Activated CD8-positive, alpha-beta memory T cell treated with anti-CD3 and anti-CD28 coated beads, Interleukin-2, amount 10 ng/mL, durations not matched to agents 7 days and 5 days (primary cell): Measurements from ENCODE around the gene GREB1L. TPM values are rescaled to one million over a fixed set of nuclear protein-coding genes. Genes with fewer than 3 reads are reported as not detected.

Experiments used
- ATAC-seq: fragments of 150-1000 bp; cut with Tn5 transposase; one replicate; pipeline ENCODE4 v1.10.0; 2021; ENCODE audit warnings: moderate library complexity
- CTCF ChIA-PET: fragments of 350-600 bp; sonication (Branson Sonifier 250); formaldehyde crosslinking; loops from one replicate; lab custom pipeline; 2021; ENCODE audit warnings: antibody characterized with exemption; lab: Charles Lee
- DNase-seq: peaks from one replicate; pipeline ENCODE4 v3.0.0-alpha.2; 2020
- H3K27ac Mint-ChIP-seq: one replicate; pipeline ENCODE4 v1.8.0; 2021; ENCODE audit warnings: mild to moderate bottlenecking, mixed read lengths
- H3K27me3 Mint-ChIP-seq: one replicate; pipeline ENCODE4 v1.8.0; 2021; ENCODE audit warnings: mixed read lengths
- H3K36me3 Mint-ChIP-seq: one replicate; pipeline ENCODE4 v1.8.0; 2021; ENCODE audit warnings: mild to moderate bottlenecking, mixed read lengths
- H3K4me1 Mint-ChIP-seq: one replicate; pipeline ENCODE4 v1.8.0; 2021; ENCODE audit warnings: mixed read lengths
- H3K4me3 Mint-ChIP-seq: one replicate; pipeline ENCODE4 v1.8.0; 2021; ENCODE audit warnings: mild to moderate bottlenecking, moderate library complexity, mixed read lengths
- H3K9me3 Mint-ChIP-seq: one replicate; pipeline ENCODE4 v1.8.0; 2022; ENCODE audit warnings: low read depth, mixed read lengths
- total RNA-seq, 2 experiments: library from RNA; stranded (reverse); gene quantifications; one replicate each; pipeline ENCODE4 v1.2.3, GENCODE V29; 2021

Gene GREB1L
- total RNA-seq, 2 experiments from 2014 or later: not detected

DNA sequence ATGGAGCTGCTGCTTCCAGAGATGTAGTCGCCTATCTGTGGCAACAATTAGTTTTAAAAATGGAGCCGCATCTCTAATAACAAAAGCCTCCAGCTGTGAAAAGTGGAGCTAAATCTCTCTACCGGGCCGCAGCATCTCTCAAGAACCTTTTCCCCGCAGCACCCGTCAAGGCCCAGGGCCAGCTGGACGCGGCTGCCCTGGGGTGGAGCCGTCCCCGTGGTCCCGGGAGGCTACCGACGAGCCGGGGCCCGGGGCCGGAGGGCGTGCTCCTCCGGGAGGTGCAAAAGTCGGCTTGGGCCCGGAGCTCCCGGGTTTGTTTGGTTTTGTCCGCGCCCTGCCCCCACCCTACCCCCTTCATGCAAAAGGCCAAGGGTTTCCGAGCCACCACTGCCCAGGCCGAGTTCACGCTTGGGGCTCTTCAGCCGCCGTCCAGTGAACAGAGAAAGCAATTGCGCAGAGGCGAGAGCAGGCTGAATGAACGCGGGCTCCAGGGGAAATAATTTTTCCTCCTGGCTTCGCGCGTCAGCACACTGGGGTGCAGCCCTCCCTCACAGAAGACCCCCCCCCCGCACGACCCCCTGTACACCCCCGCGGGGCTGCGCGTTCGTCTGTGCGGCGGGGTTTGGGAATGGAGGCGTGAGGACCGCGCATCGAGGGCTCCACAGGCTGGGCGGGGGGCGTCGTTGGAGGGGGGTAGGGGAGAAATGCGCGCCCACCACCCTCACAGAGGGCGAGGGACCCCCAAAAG, 557 bp upstream of the GREB1L start:
- ATAC-seq (no peak), DNase-seq (no peak)
- H3K27ac Mint-ChIP-seq: no peak overlapping the region
- H3K4me1 Mint-ChIP-seq: peaks cover 8% of the 10 kb centered on the region
- H3K4me3 Mint-ChIP-seq: no peak overlapping the region
- no peaks in the 10 kb centered on the region for H3K9me3 Mint-ChIP-seq
- CTCF ChIA-PET: no interaction called here
- H3K36me3 Mint-ChIP-seq: peaks cover 1% of the 10 kb centered on the region
- H3K27me3 Mint-ChIP-seq: peaks cover 71% of the 10 kb centered on the region

DNA sequence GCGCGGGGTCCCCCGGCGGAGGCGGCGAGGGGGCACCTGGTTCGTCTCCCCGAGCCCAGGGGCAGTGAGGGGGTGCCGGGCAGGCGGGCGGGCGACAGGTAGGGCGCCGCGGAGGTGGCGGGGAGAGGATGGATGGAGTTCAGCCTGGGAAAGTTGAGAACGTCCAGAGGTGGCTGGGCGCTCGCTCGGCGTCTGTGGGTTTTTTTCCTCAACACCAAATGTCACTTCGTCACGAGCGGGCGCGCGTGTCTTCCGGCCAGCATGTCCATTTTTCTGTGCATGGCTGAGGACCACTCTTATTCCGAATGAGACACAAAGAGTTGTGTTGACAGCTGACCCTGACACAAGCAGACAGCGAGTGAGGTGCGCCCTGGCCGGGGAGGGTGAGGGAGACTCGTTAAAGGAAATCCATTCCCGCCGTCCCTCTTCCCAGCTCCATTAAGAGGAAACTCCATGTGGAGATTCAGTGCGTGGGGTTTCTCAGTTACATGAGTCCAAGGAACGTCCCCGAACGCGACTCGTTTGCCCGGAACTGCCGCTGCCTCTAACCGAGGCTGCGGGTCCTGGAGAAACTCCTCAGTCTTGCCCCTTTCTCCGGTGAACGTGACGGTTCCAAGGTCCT, 859 bp downstream of the GREB1L start:
- Mint-ChIP-seq H3K27ac (no peak overlapping the region), H3K9me3 (no peaks in the 10 kb centered on the region), H3K27me3 (peaks cover 68% of the 10 kb centered on the region), H3K36me3 (peaks cover 1% of the 10 kb centered on the region), H3K4me1 (peaks cover 8% of the 10 kb centered on the region), H3K4me3 (no peak overlapping the region)
- DNase-seq (no peak), ATAC-seq (no peak)
- CTCF ChIA-PET: no interaction called here

DNA sequence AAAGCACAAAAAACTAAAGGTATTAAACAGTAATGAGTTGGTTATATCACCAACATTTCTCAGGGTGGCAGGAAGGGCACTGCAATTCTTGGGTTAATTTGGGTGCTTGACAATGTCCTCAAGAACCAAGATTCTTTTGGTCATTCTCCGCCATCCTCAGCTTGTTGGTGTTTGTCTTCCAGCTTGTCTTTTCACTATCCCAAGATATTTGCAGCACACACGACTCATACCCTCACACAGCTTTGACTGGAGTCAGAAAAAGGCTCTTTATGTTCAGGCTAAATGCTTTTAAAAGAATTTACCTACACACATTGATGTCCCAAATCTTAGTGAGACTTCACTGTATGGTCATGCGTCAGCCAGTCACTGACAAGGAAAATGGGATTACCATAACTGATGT, 12.5 kb downstream of the GREB1L start:
- Mint-ChIP-seq H3K27me3 (peaks cover 13% of the 10 kb centered on the region), H3K4me3 (no peak overlapping the region), H3K4me1 (no peaks in the 10 kb centered on the region), H3K9me3 (no peaks in the 10 kb centered on the region), H3K36me3 (no peaks in the 10 kb centered on the region), H3K27ac (no peak overlapping the region)
- DNase-seq (no peak), ATAC-seq (no peak)
- CTCF ChIA-PET: no interaction called here

DNA sequence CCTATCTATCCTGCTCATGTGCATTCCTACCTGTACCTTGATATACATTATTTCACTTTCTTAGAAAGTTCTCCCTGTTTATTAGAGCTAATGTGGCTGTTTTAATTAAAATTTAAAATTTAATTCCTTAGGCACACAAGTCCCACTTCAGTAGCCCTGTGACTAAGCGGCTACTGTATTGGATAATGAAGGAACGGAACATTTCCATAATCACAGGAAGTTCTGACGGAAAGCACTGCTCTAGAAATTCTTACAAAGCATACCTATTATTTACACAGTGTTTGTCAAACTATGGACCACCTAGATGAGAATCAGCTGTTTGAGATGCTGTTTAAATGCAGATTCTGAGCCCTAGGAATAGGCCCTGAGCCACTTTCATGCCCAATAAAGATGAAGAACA, 13.2 kb downstream of the GREB1L start:
- Mint-ChIP-seq H3K4me3 (no peak overlapping the region), H3K4me1 (no peaks in the 10 kb centered on the region), H3K9me3 (no peaks in the 10 kb centered on the region), H3K27ac (no peak overlapping the region), H3K36me3 (no peaks in the 10 kb centered on the region), H3K27me3 (peaks cover 8% of the 10 kb centered on the region)
- ATAC-seq (no peak), DNase-seq (no peak)
- CTCF ChIA-PET: no interaction called here

DNA sequence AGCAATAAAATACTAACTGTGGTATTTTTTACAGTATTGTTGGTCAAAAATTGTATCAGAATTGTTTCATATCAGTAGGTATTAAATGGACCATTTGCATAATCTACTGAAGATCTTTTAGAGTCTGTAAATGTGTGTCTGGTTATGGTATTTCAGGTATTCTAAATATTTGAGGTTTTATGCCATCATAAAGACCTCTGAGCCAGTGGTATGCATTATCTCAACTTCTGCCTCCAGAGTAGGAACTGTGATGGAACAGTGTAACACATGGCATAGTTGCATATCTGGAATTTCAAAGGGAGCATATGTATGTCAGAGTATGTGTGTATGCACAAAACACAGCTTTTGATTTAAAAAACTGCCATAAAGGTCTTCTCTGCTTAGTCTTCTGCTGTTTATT, 15.4 kb downstream of the GREB1L start:
- Mint-ChIP-seq H3K9me3 (no peaks in the 10 kb centered on the region), H3K27ac (no peak overlapping the region), H3K36me3 (no peaks in the 10 kb centered on the region), H3K27me3 (peaks cover 7% of the 10 kb centered on the region), H3K4me3 (no peak overlapping the region), H3K4me1 (no peaks in the 10 kb centered on the region)
- ATAC-seq: no peak
- no peak for DNase-seq
- CTCF ChIA-PET: no interaction called here

DNA sequence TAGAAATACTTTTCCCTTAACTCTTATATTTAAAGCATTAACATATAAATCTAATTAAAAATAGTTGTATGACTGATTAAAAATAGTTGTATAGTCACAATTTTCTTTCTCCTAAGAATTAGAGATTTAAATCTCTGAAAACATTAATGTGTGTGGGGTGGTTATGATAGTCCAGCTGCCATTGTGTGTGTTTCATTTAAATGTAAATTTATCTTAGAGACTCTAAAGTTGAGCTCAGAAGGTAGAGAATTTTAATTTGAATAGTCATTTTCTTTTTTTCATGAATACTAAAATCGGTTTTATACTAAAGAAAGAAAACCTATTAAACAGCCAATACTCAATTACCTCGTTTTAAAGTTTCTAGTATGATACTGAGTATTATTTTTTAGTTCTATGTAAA, 18.6 kb downstream of the GREB1L start:
- H3K27ac Mint-ChIP-seq: no peak overlapping the region
- peaks cover 28% of the 10 kb centered on the region for H3K27me3 Mint-ChIP-seq
- no peaks in the 10 kb centered on the region for H3K9me3 Mint-ChIP-seq
- no peaks in the 10 kb centered on the region for H3K36me3 Mint-ChIP-seq
- ATAC-seq: no peak
- DNase-seq: no peak
- CTCF ChIA-PET: no interaction called here
- no peaks in the 10 kb centered on the region for H3K4me1 Mint-ChIP-seq
- no peak overlapping the region for H3K4me3 Mint-ChIP-seq

DNA sequence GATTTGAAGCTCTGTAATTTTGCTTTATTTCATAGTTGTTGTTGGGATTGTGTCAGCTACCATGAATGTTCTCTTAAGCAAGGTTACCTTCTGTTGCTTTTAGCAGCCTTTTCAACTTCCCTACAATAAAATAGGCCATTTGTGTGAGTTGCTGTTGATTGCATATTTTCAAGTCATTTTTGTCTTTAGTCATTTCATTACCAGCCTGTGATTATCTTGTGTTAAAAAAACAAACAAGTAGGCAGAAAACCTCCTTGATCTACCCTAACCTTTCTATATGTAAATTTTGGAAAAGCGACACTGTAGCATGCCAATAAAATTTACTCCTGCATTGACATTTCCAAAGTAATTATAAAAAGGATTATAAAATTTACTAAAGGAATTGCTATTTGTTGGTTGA, 19.3 kb downstream of the GREB1L start:
- no peaks in the 10 kb centered on the region for H3K36me3 Mint-ChIP-seq
- CTCF ChIA-PET: no interaction called here
- peaks cover 34% of the 10 kb centered on the region for H3K27me3 Mint-ChIP-seq
- DNase-seq: no peak
- H3K9me3 Mint-ChIP-seq: no peaks in the 10 kb centered on the region
- H3K27ac Mint-ChIP-seq: no peak overlapping the region
- ATAC-seq: no peak
- no peaks in the 10 kb centered on the region for H3K4me1 Mint-ChIP-seq
- no peak overlapping the region for H3K4me3 Mint-ChIP-seq

DNA sequence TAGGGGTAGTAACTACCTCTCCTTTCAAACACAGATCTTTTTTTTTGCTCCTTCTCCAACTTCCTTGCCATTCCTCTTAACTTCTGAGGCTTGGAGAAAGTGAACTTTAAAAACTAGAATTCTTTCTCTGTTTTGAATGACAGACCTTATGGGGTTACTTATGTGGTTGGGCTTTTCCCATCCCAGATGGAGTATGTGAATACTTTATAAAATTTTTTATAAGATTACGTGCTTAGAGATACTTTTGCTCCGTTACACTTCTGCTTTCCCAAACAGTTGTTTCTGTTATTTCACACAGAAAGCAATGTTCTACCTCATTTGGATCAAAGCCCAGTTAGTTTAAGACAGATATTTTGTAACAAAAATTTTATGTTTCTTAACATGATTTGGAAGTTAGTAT, 20.2 kb downstream of the GREB1L start:
- peaks cover 35% of the 10 kb centered on the region for H3K27me3 Mint-ChIP-seq
- H3K4me3 Mint-ChIP-seq: no peak overlapping the region
- H3K9me3 Mint-ChIP-seq: no peaks in the 10 kb centered on the region
- ATAC-seq (no peak), DNase-seq (no peak)
- no peaks in the 10 kb centered on the region for H3K36me3 Mint-ChIP-seq
- H3K4me1 Mint-ChIP-seq: no peaks in the 10 kb centered on the region
- no peak overlapping the region for H3K27ac Mint-ChIP-seq
- CTCF ChIA-PET: no interaction called here

DNA sequence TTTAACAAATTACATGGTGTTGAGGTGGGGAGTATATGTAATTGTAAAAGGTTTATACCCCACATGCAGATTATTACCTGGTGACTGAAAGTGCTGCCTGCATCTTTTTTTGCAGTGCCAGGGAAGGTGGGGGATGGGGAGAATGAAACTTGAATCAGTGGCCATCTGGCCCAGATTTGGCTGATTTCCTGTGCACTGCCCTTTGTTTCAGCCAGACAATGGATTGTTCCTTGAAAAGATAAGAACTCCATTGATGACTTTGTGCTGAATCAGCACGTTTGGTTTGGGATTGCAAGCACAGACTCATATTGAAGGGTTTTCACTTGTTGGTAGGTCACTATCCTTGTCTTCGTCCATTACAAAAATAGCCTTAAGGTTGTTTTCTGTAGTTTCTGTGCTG, 20.9 kb downstream of the GREB1L start:
- Mint-ChIP-seq H3K4me3 (no peak overlapping the region), H3K9me3 (no peaks in the 10 kb centered on the region), H3K27ac (no peak overlapping the region), H3K36me3 (no peaks in the 10 kb centered on the region), H3K4me1 (no peaks in the 10 kb centered on the region), H3K27me3 (peaks cover 34% of the 10 kb centered on the region)
- ATAC-seq (no peak), DNase-seq (no peak)
- CTCF ChIA-PET: no interaction called here

DNA sequence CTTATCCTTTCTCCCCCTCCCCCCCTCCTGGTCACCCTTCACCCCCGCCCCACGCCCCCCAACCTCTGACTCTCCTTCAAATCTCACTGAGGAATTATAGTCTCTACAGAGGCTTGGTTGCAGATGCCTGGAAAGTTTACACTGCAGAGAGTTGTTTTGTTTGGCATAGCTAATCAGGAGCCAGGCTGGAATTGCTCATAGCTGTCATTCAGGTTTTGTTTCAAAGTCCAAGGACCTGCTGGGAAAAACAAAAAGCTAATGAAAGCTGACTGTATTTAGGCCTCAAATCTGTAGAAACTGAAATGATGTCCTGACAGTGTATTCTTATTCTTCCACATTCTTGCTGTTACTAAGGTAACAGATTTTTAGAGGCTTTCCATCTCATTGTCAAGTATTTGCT, 22.6 kb downstream of the GREB1L start:
- CTCF ChIA-PET: interaction anchor here (1.1 kb wide), 1 partner anchor 43 kb away, joined by 3 read pairs; no protein-coding TSS in a partner anchor
- H3K27ac Mint-ChIP-seq: no peak overlapping the region
- no peak for ATAC-seq
- H3K9me3 Mint-ChIP-seq: no peaks in the 10 kb centered on the region
- no peaks in the 10 kb centered on the region for H3K4me1 Mint-ChIP-seq
- no peak for DNase-seq
- no peaks in the 10 kb centered on the region for H3K36me3 Mint-ChIP-seq
- peaks cover 34% of the 10 kb centered on the region for H3K27me3 Mint-ChIP-seq
- no peak overlapping the region for H3K4me3 Mint-ChIP-seq

DNA sequence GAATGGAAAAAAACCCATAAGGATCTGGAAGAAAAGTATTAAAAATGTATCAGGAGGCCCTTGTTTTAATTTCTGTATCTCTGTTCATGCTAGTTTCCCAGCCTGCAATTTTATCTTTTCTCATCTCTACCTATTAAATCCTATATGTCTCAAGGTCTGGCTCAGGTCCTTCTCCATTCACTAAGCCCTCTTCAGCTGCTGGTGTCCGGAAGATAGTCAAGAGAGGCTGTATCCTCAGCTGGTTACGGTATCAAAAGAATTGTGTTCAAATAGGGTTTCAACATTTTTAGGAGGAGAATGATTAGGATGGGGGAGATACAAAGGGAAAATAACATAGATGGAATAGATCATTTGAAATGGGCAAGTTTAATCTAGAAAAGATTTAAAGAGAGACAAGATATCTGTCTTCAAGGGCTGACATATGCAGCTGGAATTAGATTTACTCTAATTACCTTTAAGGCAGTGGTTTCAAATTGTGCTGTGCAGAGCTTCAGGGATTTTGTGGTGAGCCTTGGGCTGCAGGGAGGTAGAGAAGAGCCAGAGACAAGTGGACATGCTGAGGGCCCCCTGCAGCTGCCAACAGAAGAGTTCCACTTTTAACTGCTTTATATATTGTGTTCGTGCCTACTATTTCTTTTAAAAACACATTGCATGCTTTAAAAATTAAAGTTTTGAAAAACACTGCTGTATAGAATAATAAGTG, 24.1 kb downstream of the GREB1L start:
- H3K4me1 Mint-ChIP-seq: no peaks in the 10 kb centered on the region
- CTCF ChIA-PET: no interaction called here
- no peak overlapping the region for H3K4me3 Mint-ChIP-seq
- ATAC-seq (no peak), DNase-seq (no peak)
- no peaks in the 10 kb centered on the region for H3K36me3 Mint-ChIP-seq
- no peaks in the 10 kb centered on the region for H3K9me3 Mint-ChIP-seq
- H3K27me3 Mint-ChIP-seq: peaks cover 34% of the 10 kb centered on the region
- H3K27ac Mint-ChIP-seq: no peak overlapping the region

DNA sequence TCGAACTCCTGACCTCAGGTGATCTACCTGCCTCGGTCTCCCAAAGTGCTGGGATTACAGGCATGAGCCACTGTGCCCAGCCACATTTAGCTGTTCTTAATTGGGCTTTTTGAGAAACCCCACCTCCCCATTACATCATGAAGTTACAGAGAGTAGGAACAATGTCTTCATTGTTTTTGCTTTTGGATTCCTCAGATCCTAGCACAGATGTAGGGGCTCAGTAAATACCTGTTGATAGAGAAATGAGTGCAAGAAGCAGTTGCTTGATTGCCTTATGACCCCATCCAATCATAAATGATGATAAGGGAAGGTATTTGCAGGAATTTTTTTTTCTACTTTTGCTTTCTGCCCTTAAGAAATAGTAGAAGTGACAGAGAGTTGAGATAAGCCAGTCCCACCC, 25.4 kb downstream of the GREB1L start:
- Mint-ChIP-seq H3K27me3 (peaks cover 29% of the 10 kb centered on the region), H3K4me1 (no peaks in the 10 kb centered on the region), H3K9me3 (no peaks in the 10 kb centered on the region), H3K4me3 (no peak overlapping the region), H3K36me3 (no peaks in the 10 kb centered on the region), H3K27ac (no peak overlapping the region)
- CTCF ChIA-PET: no interaction called here
- ATAC-seq (no peak), DNase-seq (no peak)

DNA sequence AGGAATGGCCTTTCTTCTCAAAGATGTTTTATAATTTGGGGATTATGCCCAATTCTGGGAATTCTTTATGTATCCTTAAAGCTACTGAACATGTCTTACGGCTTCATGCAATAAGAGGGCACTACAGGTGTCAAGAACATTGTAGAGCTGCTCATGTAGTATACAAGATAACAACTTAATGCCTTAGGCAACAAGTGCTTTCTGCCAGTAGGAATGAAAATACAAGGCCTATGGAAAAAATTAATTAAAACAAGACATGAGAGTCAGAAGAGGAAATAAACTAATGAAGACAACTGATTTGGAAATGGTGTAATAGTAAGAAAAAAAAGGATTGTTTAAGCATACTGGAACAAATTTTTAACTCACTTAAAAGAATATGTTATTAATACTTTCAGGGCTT, 27.3 kb downstream of the GREB1L start:
- no peak overlapping the region for H3K27ac Mint-ChIP-seq
- H3K4me3 Mint-ChIP-seq: no peak overlapping the region
- no peaks in the 10 kb centered on the region for H3K36me3 Mint-ChIP-seq
- no peaks in the 10 kb centered on the region for H3K9me3 Mint-ChIP-seq
- peaks cover 13% of the 10 kb centered on the region for H3K27me3 Mint-ChIP-seq
- no peaks in the 10 kb centered on the region for H3K4me1 Mint-ChIP-seq
- ATAC-seq (no peak), DNase-seq (no peak)
- CTCF ChIA-PET: no interaction called here

DNA sequence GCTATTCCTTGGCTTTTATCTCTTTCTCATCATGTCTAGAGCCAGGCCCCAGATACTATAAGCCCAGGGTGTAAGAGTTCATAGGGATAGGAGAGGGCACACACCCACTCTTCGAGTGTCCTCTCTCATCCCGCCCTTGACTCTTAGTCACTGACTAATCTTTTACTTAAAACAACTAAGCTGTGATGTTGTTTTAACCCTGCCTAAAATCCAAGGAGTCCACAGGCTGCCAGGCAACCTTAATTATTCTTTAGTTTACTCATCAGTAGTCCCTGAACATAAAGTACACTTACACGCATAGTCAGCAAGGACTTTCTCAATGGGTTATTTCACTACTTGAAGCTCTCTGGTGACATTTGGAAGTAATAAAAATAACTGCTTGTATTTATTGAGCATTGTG, 28.4 kb downstream of the GREB1L start:
- no peaks in the 10 kb centered on the region for H3K36me3 Mint-ChIP-seq
- H3K4me3 Mint-ChIP-seq: no peak overlapping the region
- CTCF ChIA-PET: no interaction called here
- ATAC-seq: no peak
- DNase-seq: no peak
- peaks cover 10% of the 10 kb centered on the region for H3K27me3 Mint-ChIP-seq
- no peaks in the 10 kb centered on the region for H3K4me1 Mint-ChIP-seq
- no peak overlapping the region for H3K27ac Mint-ChIP-seq
- H3K9me3 Mint-ChIP-seq: no peaks in the 10 kb centered on the region
